Esophagus squamous epithelium (tissue), 4 donors: Measurements from ENCODE around the gene HPCAL1.

Experiments
- POLR2A ChIP-seq, 4 donors: fragments of 450-650 bp; IDR thresholded peaks; one replicate each; pipeline ENCODE4 v1.6.1; 2017; ENCODE audit warnings: antibody characterized with exemption in 4 of 4, mild to moderate bottlenecking in 4 of 4, moderate library complexity in 3 of 4
- TF ChIP-seq, protein P1 (sequence below), 6 experiments: fragments of 450-650 bp in 4 of 6; fragments of 200-600 bp in 2 of 6; sonication (generic) in 2 of 6; IDR thresholded peaks; one replicate each; pipeline ENCODE4 v1.5.1; 2016 to 2019; ENCODE audit warnings: antibody characterized with exemption in 6 of 6, mild to moderate bottlenecking in 4 of 6, moderate library complexity in 4 of 6

DNA sequence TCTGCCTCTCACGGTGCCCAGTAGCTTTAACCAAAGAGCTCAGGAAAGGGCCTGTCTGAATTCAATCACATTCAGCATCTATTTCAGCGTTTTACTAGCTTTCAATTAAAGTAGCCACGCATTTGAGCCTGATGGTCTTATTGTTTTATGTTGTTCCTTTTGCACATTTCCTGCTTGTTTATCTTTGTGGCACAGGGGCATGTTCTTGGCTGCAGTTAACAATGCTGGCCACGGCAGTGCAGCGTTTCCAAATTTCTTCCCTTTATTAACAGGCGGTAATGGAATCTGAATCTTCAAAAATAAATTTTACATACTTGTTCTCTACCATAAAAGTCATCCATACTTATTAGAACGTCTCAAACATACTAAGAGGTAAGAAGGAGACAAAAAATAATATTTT lies 46.2 kb downstream of the HPCAL1 start:
- no peak for TF ChIP-seq POLR2A (IDR thresholded peaks at IDR 0.05)
- TF ChIP-seq, protein P1, sequence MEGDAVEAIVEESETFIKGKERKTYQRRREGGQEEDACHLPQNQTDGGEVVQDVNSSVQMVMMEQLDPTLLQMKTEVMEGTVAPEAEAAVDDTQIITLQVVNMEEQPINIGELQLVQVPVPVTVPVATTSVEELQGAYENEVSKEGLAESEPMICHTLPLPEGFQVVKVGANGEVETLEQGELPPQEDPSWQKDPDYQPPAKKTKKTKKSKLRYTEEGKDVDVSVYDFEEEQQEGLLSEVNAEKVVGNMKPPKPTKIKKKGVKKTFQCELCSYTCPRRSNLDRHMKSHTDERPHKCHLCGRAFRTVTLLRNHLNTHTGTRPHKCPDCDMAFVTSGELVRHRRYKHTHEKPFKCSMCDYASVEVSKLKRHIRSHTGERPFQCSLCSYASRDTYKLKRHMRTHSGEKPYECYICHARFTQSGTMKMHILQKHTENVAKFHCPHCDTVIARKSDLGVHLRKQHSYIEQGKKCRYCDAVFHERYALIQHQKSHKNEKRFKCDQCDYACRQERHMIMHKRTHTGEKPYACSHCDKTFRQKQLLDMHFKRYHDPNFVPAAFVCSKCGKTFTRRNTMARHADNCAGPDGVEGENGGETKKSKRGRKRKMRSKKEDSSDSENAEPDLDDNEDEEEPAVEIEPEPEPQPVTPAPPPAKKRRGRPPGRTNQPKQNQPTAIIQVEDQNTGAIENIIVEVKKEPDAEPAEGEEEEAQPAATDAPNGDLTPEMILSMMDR (IDR thresholded peaks at IDR 0.05): no peak
